ENCODE measurements around the gene SRPX. TPM values are rescaled to one million over a fixed set of nuclear protein-coding genes. Genes with fewer than 3 reads are reported as not detected.

The SRPX gene, protein sequence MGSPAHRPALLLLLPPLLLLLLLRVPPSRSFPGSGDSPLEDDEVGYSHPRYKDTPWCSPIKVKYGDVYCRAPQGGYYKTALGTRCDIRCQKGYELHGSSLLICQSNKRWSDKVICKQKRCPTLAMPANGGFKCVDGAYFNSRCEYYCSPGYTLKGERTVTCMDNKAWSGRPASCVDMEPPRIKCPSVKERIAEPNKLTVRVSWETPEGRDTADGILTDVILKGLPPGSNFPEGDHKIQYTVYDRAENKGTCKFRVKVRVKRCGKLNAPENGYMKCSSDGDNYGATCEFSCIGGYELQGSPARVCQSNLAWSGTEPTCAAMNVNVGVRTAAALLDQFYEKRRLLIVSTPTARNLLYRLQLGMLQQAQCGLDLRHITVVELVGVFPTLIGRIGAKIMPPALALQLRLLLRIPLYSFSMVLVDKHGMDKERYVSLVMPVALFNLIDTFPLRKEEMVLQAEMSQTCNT
- 139 TPM for total RNA-seq

DNA sequence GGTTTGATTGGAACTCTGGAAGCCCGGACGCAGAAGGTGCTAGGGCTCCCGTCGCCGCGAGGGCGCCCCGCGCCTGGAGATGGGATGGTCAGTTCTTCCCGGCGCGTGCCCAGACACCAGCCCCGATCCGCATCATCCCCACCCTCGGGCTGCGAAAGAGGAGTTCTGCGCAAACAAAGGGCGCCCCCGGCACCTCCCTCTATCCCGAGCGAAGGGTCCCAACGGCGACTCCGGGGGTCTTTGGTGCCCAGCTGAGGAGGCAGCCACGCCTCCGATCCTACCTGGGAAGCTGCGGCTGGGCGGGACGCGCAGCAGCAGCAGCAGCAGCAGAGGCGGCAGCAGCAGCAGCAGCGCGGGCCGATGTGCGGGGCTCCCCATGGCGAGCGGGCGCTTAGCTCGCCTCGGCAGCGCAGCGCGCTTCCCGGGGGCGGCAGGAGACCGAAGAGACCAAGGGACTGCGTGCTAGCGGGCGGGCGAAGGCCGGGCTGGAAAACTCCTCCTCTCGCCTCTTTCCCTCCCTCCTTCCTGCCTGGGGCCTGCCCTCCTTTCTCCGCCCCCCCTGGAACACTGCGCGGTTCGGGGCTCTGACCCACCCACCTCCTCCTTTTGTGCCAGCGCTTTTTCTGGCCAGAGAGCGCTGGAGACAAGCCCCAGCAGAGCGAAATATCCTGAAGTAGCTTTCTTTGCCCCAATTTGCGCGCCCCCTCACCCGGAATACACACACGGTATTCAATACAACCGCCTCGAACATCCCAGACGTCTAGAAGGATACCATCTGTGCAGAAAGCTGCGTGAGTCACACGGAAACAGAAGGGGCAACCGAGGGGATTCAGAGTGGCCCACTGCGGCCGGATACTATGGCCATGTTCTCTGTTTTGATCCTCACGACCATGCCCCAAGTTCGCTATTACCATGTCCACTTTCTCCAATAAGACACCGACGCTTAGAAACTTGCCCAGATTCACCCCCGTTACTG, at the start of gene SRPX:
SRPX (minus strand) TSS at position 457 of the 976 bp plus-strand sequence; CDS start at position 378, 79 bp downstream.
- H3K27me3 ChIP-seq = no peaks in the 10 kb centered on the region
- peak in 1 of 2 donors; percentile 64 for DNase-seq (ENCODE audit: low spot score in 2 of 2)
- intact Hi-C loops (cut with DNase I) = no loop called here

DNA sequence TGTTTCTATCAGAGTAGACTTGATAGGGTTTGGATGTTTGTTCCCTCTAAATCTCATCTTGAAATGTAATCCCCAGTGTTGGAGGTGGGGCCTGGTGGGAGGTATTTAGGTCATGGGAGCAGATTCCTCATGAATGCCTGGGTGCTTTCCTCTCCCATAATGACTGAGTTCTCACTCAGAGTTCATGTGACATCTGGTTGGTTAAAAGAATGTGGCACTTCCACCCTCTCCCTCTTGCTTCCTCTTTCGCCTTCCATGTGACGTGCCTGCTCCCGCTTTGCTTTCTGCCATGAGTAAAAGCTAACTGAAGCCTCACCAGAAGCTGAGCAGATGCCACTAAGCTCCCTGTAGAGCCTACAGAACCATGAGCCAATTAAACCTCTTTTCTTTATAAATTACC, 47.3 kb upstream of the SRPX start:
- no peaks in the 10 kb centered on the region for H3K9me3 ChIP-seq
- TF ChIP-seq, protein P1, sequence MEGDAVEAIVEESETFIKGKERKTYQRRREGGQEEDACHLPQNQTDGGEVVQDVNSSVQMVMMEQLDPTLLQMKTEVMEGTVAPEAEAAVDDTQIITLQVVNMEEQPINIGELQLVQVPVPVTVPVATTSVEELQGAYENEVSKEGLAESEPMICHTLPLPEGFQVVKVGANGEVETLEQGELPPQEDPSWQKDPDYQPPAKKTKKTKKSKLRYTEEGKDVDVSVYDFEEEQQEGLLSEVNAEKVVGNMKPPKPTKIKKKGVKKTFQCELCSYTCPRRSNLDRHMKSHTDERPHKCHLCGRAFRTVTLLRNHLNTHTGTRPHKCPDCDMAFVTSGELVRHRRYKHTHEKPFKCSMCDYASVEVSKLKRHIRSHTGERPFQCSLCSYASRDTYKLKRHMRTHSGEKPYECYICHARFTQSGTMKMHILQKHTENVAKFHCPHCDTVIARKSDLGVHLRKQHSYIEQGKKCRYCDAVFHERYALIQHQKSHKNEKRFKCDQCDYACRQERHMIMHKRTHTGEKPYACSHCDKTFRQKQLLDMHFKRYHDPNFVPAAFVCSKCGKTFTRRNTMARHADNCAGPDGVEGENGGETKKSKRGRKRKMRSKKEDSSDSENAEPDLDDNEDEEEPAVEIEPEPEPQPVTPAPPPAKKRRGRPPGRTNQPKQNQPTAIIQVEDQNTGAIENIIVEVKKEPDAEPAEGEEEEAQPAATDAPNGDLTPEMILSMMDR (IDR thresholded peaks at IDR 0.05) = no peak
- intact Hi-C loops (cut with DNase I) = no loop called here

More for the DNA sequence above, at the start of gene SRPX:
- Histone ChIP-seq H3K27ac (peak within 1 kb of the TSS in 1 of 2 donors; percentile 18), H3K4me1 (no peaks in the 10 kb centered on the region), H3K4me3 (peak within 1 kb of the TSS; percentile 57 to 71), H3K9me3 (no peaks in the 10 kb centered on the region), H3K36me3 (no peaks in the 10 kb centered on the region)
- TF ChIP-seq, protein P1 (IDR thresholded peaks at IDR 0.05) = no peak

DNA sequence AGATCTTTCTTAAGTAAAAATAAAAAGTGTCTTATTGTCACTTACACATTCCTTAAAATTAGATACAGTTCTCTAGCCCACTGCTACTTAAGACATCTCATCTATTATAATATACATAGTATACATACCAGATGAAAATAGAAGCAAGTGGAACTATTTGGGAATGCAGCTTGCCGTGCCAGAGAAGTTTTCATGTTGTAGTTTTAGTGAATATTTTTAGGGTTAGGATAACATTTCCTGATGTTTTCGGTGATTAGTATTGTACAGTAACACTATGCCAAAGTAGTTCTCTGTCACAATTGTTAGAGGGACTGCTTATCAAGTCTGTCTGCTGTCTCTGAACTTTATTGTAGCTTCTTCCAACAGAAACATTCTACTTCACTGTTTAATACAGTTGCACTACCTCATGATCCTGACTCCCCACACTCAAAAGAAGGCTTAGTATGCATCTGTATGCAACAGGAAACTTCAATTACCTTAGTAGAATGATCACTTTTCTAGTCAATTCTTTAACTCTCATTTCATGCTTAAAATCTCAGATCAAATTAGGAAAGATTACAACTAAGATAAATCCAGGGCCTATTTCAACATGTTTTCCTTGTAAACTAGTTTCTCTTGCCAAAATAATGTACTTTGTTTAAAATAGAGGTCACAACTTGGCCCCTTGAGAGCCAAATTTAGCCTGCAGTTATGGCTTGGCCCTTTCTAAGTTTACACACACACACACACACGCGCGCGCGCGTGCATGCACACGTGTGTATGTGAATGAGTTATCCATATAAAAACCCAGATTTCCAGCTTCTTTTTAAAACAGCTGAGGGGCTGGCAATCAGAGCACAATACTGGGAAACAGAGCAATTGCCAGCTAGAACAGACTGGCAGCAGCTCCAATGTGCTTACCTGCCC, 42.3 kb upstream of the SRPX start:
- Histone ChIP-seq H3K27me3 (no peaks in the 10 kb centered on the region), H3K27ac (no peak overlapping the region), H3K9me3 (no peaks in the 10 kb centered on the region), H3K36me3 (no peaks in the 10 kb centered on the region), H3K4me1 (no peaks in the 10 kb centered on the region), H3K4me3 (no peak overlapping the region)
- intact Hi-C loops (cut with DNase I) = no loop called here
- TF ChIP-seq, protein P1 (IDR thresholded peaks at IDR 0.05) = no peak
- DNase-seq (ENCODE audit: low spot score in 2 of 2) = no peak

More for the DNA sequence above, 47.3 kb upstream of the SRPX start:
- H3K4me1 ChIP-seq = no peaks in the 10 kb centered on the region
- H3K27ac ChIP-seq = no peak overlapping the region
- DNase-seq (ENCODE audit: low spot score in 2 of 2) = no peak
- H3K27me3 ChIP-seq = no peaks in the 10 kb centered on the region
- no peak overlapping the region for H3K4me3 ChIP-seq
- no peaks in the 10 kb centered on the region for H3K36me3 ChIP-seq

DNA sequence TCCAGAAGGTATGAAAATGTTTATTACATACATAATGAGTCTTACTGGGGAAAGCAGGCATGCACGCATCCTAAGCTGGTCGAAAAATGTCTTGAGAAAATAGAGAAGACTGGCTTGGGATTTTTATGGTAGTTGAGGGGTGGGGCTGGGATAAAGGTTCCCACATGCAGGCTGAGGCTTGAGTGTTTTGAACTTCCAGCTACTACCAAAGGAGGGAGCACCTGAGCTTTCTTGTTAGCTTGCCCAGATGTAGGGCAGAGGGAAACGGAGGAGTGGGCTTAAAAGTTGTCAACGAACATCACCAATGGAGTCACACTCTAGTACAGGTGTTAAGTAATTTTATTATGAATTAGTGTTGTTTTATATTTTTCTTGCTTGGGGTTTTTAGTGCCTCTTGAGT, 39.6 kb upstream of the SRPX start:
- no peaks in the 10 kb centered on the region for H3K4me1 ChIP-seq
- H3K36me3 ChIP-seq = no peaks in the 10 kb centered on the region
- H3K4me3 ChIP-seq = no peak overlapping the region
- intact Hi-C loops (cut with DNase I) = no loop called here
- H3K27me3 ChIP-seq = no peaks in the 10 kb centered on the region
- no peak overlapping the region for H3K27ac ChIP-seq
- TF ChIP-seq, protein P1 (IDR thresholded peaks at IDR 0.05) = no peak
- no peaks in the 10 kb centered on the region for H3K9me3 ChIP-seq
- no peak for DNase-seq (ENCODE audit: low spot score in 2 of 2)

DNA sequence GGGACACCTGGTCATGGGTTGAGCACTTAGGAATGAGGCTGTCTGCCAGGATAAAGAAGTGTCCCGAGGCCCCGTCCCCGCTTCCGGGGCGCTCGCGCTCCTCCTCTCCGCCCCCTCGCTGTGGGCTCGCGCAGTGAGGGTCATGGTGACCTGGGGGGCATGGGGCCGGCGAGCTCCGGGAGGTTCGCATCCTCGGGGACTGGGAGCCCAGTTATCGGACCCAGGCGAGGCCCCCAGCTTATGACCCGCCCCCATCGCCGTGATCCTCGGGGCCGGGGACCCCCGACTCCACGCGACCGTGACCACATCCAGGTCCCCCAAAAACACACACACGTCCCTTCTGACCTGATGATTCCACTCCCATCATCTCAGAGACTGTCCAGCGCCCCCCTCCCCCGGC, 35.3 kb upstream of the SRPX start:
- Histone ChIP-seq H3K27ac (no peak overlapping the region), H3K27me3 (no peaks in the 10 kb centered on the region), H3K4me1 (no peaks in the 10 kb centered on the region), H3K4me3 (no peak overlapping the region), H3K36me3 (no peaks in the 10 kb centered on the region), H3K9me3 (no peaks in the 10 kb centered on the region)
- TF ChIP-seq, protein P1 (IDR thresholded peaks at IDR 0.05) = no peak
- DNase-seq (ENCODE audit: low spot score in 2 of 2) = no peak
- intact Hi-C loops (cut with DNase I) = no loop called here

Data from ascending aorta (tissue), 2 donors.